HG03558 (cell line): ENCODE data around the gene LARGE2.
A peak's percentile ranks its signal among the peaks of the same experiment; 100 is the strongest.

Experiments
- ATAC-seq: cut with Tn5 transposase; IDR thresholded peaks from one replicate; pipeline ENCODE4 v1.9.1; 2021; ENCODE audit warnings: moderate number of reproducible peaks; ENCODE audit not compliant: unreplicated experiment; ENCODE audit errors: extremely low read depth

The LARGE2 gene

GRCh38 chr11:45913514-45913913 is 8.9 kb upstream of the LARGE2 start:
- no peak for ATAC-seq

DNA sequence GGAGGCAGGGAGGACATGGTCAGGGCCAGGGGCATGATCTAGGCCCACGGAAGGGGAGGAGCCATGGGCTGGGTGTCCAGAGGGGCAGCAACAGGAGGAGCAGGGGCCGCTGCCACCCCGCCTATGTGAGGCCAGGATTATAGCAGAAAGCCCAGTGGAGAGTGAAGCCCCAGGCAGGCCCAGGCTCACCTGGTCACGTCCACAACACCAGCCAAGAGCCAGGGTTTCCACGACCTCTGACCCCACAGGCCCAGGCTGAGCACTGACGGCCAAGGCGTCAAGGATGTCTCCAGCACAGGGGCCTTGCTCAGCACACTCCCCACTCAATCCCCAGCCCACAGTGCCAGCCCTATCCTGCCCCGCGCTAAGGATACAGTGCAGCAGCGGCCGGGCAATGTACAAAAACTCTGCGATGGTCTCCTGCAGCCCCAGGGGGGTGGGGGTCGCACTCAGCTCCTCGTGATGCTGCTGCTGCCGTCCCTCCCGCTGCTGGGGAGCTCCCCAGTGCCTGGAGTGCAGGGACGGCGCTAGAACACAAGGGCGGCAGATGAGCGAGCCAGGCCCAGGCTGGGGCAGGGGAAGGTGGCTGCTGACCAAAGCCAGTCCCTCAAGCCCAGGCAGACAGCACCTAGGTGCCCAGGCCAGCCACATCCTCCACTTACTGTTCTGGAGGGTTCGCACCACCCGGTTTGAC is 8.4 kb upstream of the LARGE2 start:
- ATAC-seq: no peak

GRCh38 chr11:45915446-45915845 is 7.0 kb upstream of the LARGE2 start:
- no peak for ATAC-seq

GRCh38 chr11:45917286-45917622 is 5.2 kb upstream of the LARGE2 start:
- ATAC-seq: no peak

DNA sequence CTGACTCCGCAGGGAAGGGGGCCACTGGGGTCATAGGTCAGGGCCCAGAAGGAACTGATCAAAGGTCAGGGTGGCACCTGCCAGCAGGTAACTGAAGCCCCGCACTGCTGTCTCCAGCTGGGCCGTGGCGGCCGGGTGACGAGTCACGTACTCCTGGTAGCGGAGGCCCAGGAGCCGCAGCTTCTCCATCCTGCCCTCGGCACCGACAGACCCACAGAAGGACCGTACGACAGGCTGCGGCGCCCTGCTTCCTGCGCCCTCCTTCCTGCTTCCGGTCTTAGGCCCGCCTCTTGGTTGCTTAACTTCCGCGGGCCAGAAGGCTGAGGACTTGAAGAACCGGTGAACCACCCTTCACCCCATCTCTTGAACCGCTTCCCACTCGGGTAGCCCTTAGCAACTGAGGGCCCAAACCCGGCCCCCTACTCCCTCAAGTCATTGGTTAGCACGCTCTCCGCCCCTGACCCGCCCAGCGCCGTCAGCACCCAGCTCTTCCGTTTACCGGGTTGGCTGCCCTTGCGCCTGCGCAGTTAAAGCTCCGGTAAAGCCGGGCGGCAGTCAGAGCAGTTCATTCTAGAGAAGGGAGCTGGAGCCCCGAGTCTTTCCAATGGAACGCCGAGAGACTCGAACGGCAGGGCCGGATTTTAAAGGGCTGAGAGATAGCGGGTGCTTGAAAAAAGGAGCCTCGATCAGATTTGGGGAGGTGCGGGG is 4.7 kb upstream of the LARGE2 start, which contains the start of gene PEX16:
Gene PEX16, minus strand, starts transcription at position 255 of the 708 bp plus-strand sequence. Its CDS starts 66 bp downstream, at position 189.
- ATAC-seq: peak; percentile 59

DNA sequence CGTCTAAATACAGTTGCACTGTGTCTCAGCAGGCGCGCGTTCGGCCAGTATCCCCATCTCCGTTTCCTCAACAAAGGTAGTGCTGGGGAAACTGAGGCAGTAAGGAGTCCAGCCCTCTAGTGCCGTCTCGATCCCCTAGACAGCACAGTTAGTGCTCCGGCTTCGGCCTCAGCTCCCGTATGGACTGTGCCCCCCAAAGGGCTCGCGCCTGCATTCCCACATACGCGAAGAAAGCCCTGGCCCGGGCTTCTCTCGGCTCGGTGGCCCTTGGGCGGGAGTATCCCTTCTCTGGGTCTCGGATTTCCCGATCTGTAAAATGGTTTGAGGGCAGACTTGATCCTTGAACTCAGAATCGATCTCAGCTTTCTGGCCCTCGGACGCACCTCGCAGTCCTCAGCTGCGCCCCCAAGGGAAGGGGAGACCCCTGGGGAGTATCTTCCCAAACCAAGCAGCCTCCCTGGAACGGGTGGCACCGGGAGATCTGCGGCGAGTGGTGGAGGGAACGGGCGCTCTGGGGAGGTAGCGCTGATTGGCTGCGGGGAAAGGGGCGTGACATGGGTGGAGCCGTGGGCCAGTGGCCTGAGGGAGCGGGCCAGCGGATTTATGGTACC is 4.0 kb upstream of the LARGE2 start:
- ATAC-seq: no peak

GRCh38 chr11:45918962-45919675 is 3.3 kb upstream of the LARGE2 start:
- no peak for ATAC-seq

GRCh38 chr11:45919806-45920530 is 2.5 kb upstream of the LARGE2 start:
- no peak for ATAC-seq

GRCh38 chr11:45920531-45921477 is 1.7 kb upstream of the LARGE2 start:
- no peak for ATAC-seq

- ATAC-seq: no peak
Measured at GRCh38 chr11:45921561-45922424, 663 bp upstream of the LARGE2 start.

GRCh38 chr11:45924036-45924915 is 1.8 kb downstream of the LARGE2 start:
- ATAC-seq: no peak

DNA sequence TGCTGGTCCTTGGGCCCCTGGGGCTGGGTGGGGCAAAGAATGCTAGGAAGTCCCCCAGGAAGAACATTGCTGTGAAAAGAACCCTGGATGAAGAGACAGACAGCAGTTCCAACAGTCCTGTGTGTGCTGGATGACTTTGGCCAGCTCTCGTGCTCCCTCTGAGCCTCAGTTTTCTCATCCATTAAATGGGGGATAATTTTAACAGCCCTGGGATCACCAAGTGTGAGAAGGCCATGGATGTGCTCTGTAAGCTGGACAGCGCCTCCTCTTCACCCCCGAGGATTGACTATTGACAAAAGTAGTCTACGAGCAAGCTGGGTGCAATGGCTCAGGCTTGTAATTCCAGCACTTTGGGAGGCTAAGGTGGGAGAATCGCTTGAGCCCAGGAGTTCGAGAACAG is 2.5 kb downstream of the LARGE2 start:
- no peak for ATAC-seq

- no peak for ATAC-seq
Measured at GRCh38 chr11:45925550-45925949, 3.1 kb downstream of the LARGE2 start.

- ATAC-seq: no peak
Measured at GRCh38 chr11:45926001-45926401, 3.5 kb downstream of the LARGE2 start.

DNA sequence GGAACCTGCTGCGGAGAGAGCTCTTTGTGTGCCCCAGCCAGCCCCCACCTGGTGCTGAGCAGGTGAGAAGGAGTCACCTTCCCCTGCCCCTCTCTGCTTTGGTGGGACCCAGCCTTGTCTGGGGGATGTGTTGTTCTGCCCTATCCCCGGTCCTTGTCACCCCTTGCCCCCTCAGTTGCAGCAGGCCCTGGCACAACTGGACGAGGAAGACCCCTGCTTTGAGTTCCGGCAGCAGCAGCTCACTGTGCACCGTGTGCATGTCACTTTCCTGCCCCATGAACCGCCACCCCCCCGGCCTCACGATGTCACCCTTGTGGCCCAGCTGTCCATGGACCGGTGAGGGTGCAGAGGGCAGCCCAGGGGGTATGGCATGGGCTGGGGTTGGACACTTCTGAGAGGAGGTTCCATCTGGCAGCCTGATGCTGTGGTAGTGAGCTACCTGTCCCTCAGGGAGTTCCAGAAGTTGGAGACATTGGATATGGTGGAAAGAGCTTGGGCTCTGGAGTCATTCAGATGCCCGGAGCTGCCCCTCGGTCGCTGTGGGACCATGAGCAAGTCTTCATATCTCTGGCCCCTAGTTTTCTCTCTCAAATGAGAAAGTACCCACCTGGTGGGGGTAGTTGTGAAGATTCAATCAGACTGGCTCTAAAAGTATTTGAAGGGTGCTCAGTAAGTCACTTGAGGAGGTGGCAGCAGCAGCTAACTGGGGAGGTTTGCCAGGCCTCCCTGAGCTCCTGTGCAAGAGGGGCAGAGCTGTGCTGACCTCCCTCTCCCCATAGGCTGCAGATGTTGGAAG is 4.3 kb downstream of the LARGE2 start:
- ATAC-seq: no peak

GRCh38 chr11:45927332-45927683 is 4.9 kb downstream of the LARGE2 start:
- no peak for ATAC-seq
